Stimulated activated CD8-positive, alpha-beta memory T cell treated with anti-CD3 and anti-CD28 coated beads, Interleukin-15, amount 100 ng/mL, for 1 hour (primary cell): Measurements from ENCODE around the gene RBBP4.
"Not testable (repeated sequence)": the region's sequence is repeated elsewhere in the genome, so short reads cannot be mapped to it uniquely, and the experiment has no call there.

Source experiments
- DNase-seq: peaks from one replicate; pipeline ENCODE4 v3.0.0-alpha.2; 2020; ENCODE audit warnings: low read depth

Gene RBBP4

GRCh38 chr1:32650752-32651460 lies at the start of gene RBBP4:
RBBP4 (plus strand) TSS chr1:32651208; CDS start chr1:32651307, 99 bp downstream.
- peak; percentile 95 for DNase-seq

DNA sequence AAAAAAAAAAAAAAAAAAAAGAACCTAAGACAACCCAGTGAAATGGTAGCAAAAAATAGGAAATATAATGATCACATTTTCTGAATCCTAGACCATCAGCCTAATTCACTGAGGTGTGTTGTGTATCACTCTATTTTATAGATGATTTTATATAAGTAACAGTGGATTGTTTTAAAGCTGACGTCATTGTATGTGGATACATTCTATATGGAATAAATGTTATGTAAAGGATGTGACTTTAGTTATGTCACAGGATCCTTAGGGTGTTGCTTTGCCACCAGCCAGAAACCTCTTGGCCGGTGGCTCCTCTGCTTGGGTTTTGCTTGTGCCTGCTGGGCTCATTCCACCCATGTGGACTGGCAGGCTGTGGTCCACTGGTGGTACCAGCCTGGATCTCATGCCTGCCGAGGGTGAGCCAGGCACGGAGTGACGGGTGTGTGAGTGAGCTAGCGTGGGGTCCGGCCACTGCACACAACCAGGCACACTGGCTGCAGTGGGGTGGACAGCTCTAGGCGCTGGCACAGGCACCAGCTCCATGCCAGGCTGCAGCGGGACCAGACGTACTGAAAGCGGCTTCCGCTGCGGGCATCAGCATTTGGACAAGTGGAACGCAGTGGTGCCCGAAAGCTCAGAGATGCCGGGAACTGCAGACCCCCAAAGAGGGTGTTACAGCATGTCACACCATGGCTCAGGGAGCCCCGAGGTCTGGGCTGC lies 45.1 kb upstream of the RBBP4 start:
- DNase-seq: no peak

DNA sequence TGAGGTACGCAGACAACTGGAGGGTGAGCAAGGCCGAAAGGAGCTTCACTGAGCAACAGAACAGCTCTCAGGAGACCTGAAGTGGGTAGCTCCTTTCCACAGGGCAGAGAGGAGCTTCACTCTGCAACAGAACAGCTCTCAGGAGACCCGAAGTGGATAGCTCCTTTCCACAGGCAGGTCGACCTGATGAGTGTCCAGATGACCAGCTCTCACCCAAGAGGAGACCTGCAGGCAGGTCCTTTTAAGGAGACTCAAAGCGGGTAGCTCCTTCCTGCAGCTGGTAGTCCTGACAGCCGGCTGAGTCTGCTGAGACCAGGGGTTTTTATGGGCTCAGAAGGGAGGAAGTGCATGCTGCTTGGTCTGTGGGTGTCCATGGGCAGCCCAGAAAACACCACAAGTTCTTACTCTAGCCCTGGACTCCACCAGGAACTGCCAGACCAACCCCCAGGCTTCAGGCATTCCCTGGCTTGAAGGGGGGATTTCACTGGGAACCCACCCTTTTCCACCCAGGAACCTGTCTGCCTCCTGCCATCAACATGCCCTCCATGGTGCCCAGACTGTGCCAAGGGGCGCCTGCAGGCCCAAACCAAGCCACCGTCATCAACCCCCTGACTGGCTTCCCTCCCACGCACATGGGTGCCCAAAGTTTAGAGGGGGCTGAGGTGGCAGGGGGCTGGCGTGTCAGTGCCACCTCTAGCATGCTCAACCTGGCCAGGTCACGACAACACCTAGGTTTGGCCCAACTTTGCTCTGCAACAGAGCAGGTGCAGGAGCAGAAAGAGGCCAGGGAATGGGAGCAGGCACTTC lies 44.2 kb upstream of the RBBP4 start:
- no peak for DNase-seq

DNA sequence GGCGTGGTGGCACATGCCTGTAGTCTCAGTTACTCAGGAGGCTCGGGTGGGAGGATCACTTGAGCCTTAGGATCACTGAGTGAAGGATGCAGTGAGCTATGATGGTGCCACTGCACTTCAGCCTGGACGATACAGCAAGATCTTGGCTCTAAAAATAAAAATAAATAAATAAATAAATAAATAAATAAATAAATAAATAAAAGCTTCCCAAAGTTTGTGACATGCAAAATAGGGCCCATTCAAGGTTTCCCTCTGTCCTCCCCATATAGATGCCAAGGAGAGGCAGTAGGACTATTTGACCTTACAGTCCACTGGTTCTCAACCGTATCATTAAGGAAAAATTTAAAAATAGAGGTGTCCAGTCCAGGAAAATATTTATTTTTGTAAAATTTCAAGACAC lies 41.8 kb upstream of the RBBP4 start:
- DNase-seq: no peak

- no peak for DNase-seq
These were observed 39.2 kb upstream of the RBBP4 start for GRCh38 chr1:32611859-32612188.

DNA sequence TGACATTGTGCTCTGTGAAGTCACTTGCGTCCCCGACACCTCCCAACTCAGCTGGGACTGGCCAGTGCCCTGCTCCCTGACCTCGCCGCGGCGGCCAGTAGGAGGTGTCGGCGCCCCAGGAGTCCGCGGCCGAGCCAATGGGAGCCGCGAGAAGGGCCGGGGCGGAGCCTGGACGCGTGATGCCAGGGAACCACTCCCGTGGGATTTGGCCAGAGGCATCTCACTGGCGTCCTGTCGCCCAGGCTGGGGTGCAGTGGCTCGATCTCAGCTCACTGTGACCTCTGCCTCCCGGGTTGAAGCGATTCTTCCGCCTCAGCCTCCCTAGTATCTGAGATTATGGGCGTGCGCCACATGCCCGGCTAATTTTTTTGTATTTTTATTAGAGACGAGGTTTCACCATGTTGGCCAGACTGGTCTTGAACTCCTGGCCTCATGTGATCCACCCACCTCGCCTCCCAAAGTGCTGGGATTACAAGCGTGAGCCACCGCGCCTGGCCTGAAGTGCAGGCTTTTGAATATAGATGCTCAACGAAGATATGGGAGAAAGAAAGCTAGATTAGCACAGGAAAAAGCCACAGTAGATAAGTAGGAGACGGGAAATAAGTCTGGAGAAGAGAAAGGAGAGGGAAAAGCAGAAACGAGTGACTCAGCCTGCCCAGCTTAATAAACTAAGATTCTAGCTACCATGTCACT lies 38.7 kb upstream of the RBBP4 start:
- DNase-seq: peak; percentile 6

GRCh38 chr1:32613472-32613871 lies 37.5 kb upstream of the RBBP4 start:
- no peak for DNase-seq

DNA sequence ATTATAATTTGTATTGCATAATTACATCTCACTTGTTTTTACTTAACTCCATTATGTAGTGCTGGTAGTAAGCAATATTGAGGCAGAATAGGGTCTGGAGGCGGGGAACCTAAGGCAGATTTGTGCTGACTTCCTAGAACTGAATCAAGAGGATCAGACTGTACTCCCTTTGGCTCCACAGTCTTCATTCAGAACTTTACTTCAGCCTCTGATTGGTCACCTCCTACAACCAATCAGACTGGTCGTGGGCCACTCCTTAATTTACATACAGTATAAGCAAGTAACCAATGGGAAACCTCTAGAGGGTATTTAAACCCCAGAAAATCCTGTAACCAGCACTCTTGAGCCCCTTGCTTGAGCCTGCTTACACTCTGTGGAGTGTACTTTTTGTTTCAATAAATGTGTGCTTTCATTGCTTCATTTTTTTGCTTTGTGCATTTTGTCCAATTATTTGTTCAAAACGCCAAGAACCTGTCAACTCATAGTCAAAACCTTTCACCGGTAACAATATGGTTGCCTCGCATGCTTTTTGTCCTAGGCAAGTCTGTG lies 32.3 kb upstream of the RBBP4 start:
- no peak for DNase-seq

- no peak for DNase-seq
These were observed 31.1 kb upstream of the RBBP4 start for GRCh38 chr1:32619701-32620485.

DNA sequence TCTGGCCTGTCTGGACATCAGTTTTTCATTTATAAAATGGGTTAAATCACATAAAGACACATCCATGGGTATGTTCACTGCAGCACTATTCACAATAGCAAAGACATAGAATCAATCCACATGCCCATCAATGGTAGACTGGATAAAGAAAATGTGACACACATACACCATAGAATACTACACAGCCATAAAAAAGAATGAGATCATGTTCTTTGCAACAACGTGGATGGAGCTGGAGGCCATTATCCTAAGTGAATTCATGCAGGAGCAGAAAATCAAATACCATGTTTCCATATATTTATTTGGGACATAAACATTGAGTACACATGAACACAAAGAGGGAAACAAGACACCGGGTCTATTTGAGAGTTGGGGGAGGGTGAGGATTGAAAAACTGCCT lies 28.8 kb upstream of the RBBP4 start:
- DNase-seq: no peak

DNA sequence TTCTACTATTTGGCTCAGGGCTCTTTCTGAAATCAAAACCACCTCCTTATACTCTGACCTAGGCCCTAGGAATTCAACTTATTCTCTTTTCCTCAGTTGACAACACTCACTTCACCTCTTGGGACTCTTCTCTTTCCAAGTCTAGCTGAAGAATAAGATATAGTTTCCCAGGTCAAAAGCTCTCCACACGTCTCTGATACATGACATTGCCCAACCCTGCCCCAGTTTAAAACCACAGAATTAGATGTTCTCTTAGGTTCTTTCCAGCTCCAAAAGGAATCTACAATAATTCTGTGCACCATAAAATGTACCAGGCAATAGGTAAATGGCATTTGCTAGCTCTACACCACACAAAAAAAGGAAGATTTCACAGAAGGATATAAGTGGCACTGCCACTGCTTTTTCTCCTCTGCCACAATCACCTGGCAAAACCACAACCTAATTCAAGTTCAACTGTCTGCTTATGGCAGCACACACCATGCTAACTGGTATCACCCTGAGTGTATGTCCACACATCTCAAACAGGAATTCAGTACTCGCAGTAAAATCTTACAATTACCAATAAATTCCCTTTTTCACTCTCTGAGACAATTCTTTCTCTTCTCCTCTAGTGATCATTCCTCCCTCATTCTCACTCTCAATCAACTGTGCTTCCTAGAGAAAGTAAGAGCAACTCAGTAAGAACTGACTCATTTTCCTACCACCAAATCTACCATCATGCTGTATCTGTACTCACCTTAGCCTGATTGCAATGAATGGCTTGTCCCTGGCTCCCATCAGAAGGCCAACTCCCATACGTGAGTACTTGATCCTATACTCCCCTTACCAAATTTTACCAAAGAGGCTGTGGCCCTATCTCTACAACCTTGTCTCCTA lies 28.0 kb upstream of the RBBP4 start:
- DNase-seq: no peak

DNA sequence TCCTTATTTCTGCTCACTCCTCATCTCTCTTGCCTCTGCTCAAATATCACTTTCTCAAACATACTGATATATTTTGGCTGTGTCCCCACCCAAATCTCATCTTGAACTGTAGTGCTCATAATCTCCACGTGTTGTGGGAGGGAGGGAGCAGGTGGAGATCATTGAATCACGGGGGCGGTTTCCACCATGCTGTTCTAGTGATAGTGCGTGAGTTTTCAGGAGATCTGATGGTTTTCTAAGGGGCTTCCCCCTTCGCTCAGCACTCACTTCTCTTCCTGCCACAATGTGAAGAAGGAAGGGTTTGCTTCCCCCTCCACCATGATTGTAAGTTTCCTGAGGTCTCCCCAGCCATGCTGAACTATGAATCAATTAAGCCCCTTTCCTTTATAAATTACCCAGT lies 27.2 kb upstream of the RBBP4 start:
- DNase-seq: no peak

DNA sequence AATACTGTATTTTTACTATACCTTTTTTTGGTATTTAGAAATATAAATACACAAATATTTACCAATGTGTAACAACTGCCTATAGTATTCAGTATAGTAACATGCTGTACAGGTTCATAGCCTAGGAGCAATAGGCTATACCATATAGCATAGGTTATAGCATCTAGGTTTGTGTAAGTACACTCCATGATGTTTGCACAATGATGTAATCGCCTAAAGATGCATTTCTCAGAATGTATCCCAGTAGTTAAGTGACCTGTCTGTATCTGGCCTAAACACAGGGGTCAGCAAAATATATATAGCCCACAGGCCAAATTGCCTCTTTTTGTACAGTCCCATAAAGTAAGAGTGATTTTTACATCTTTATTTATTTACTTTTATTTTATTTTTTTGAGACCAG lies 24.8 kb upstream of the RBBP4 start:
- no peak for DNase-seq

GRCh38 chr1:32627596-32628162 lies 23.3 kb upstream of the RBBP4 start:
- no peak for DNase-seq

DNA sequence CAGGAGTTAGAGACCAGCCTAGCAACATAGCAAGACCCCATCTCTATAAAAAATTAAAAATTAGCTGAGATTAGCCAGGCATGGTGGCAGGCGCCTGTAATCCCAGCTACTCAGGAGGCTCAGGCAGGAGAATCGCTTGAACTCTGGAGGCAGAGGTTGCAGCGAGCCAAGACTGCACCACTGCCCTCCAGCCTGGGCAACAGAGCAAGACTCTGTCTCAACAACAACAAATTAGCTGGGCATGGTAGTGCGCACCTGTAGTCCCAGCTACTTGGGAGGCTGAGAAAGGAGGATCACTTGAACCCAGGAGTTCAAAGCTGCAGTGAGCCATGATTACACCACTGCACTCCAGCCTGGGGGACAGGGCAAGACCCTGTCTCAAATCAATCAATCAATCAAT lies 20.8 kb upstream of the RBBP4 start:
- DNase-seq: not testable (repeated sequence)

GRCh38 chr1:32632829-32633228 lies 18.2 kb upstream of the RBBP4 start:
- DNase-seq: no peak

DNA sequence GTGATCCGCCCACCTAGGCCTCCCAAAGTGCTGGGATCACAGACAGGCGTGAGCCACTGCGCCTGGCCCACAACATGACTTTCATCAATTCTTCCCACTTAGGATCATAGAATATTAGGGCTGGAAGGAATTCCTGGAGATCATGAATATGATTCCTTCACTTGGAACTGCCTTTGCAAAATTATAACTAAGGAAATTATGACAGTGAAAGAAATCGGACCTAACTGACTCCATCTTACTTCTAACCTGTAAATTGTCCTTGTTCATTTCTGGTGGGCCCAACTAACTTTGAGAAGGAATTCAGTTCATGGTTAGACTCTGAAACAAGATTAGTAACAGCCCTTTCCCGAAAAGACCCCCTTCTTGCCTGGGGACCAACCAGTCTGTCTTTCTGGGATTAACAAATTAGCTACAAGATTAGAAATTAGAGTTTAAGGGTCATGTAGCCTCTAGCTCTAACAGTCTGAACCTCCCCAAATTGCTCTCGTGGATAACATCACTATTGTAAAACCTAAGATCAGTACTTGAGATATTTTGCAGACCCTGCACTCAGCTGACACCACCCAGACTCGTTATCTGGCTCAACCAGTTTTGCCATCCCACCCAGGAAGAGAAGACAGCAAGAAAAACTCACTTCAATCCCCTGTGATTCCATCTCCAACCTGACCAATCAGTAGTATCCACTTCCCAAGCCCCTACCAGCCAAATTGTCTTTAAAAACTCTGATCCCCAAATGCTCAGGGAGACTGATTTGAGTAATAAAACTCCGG lies 15.3 kb upstream of the RBBP4 start:
- DNase-seq: no peak

GRCh38 chr1:32636914-32637645 lies 13.9 kb upstream of the RBBP4 start:
- no peak for DNase-seq
